Liver (tissue), 9 donors: ENCODE results near the gene RIC1. TPM values are rescaled to one million over a fixed set of nuclear protein-coding genes. Genes with fewer than 3 reads are reported as not detected.

Experiments used
- DNase-seq: peaks from one replicate; pipeline ENCODE4 v3.0.0-alpha.2; 2017; ENCODE audit warnings: low spot score
- H3K27ac ChIP-seq, 2 donors: one replicate each; pipeline ENCODE4 v1.7.0; 2013; ENCODE audit warnings: inconsistent platforms in 2 of 2, low read length in 2 of 2, control low read depth in 1 of 2, low read depth in 1 of 2, mild to moderate bottlenecking in 1 of 2
- H3K27me3 ChIP-seq, 4 donors: one replicate each; pipeline versions ENCODE4 v1.6.1 to v1.7.0; 2013; ENCODE audit warnings: low read length in 3 of 4, inconsistent platforms in 1 of 4, mild to moderate bottlenecking in 1 of 4, moderate library complexity in 1 of 4; ENCODE audit not compliant: control insufficient read depth in 4 of 4, insufficient read depth in 4 of 4
- H3K36me3 ChIP-seq, 4 donors: one replicate each; pipeline versions ENCODE4 v1.6.1 to v1.7.0; 2013; ENCODE audit warnings: low read length in 3 of 4, mild to moderate bottlenecking in 3 of 4, low read depth in 1 of 4, moderate library complexity in 1 of 4; ENCODE audit not compliant: control insufficient read depth in 4 of 4, insufficient read depth in 3 of 4
- H3K4me1 ChIP-seq, 4 donors: one replicate each; pipeline versions ENCODE4 v1.6.1 to v1.7.0; 2013; ENCODE audit warnings: low read length in 3 of 4, mild to moderate bottlenecking in 3 of 4, moderate library complexity in 1 of 4; ENCODE audit not compliant: control insufficient read depth in 4 of 4, insufficient read depth in 4 of 4
- H3K4me3 ChIP-seq, 3 donors: one replicate each; pipeline versions ENCODE4 v1.6.1 to v1.7.0; 2013; ENCODE audit warnings: low read length in 3 of 3, control low read depth in 1 of 3, low read depth in 1 of 3, mild to moderate bottlenecking in 1 of 3
- H3K9ac ChIP-seq, 2 donors: one replicate each; pipeline ENCODE4 v1.7.0; 2013; ENCODE audit warnings: low read length in 2 of 2, mild to moderate bottlenecking in 2 of 2, moderate library complexity in 2 of 2, control low read depth in 1 of 2, low read depth in 1 of 2
- H3K9me3 ChIP-seq, 4 donors: one replicate each; pipeline versions ENCODE4 v1.6.1 to v1.7.0; 2013; ENCODE audit warnings: low read length in 3 of 4; ENCODE audit not compliant: control insufficient read depth in 4 of 4
- ATF3 ChIP-seq: IDR thresholded peaks from 2 replicates; pipeline ENCODE4 v1.6.1; 2016; ENCODE audit warnings: antibody characterized with exemption
- CTCF ChIP-seq: fragments of 150-350 bp; IDR thresholded peaks from 2 replicates; pipeline ENCODE4 v1.5.1; 2017; ENCODE audit warnings: improper control_type of control experiment, low read depth, low read length; ENCODE audit not compliant: missing input control
- EGR1 ChIP-seq, 2 donors: IDR thresholded peaks; 2 replicates each; pipeline ENCODE4 v1.6.1; 2016 to 2018; ENCODE audit warnings: antibody characterized with exemption in 2 of 2, low read depth in 2 of 2
- FOXA1 ChIP-seq: IDR thresholded peaks from 2 replicates; pipeline ENCODE4 v1.6.1; 2016; ENCODE audit warnings: antibody characterized with exemption
- FOXA2 ChIP-seq: IDR thresholded peaks from 2 replicates; pipeline ENCODE4 v1.6.1; 2016; ENCODE audit warnings: antibody characterized with exemption
- GABPA ChIP-seq, 2 donors: IDR thresholded peaks in 1 of 2; conservative IDR thresholded peaks in 1 of 2; 2 replicates each; pipeline ENCODE4 v1.6.1; 2016; ENCODE audit warnings: antibody characterized with exemption in 2 of 2, mild to moderate bottlenecking in 1 of 2, moderate library complexity in 1 of 2
- HNF4A ChIP-seq, 2 donors: conservative IDR thresholded peaks; 2 replicates each; pipeline ENCODE4 v1.6.1; 2016; ENCODE audit warnings: antibody characterized with exemption in 2 of 2, mild to moderate bottlenecking in 2 of 2
- JUND ChIP-seq, 2 donors: IDR thresholded peaks; 2 replicates each; pipeline ENCODE4 v1.6.1; 2016; ENCODE audit warnings: antibody characterized with exemption in 2 of 2
- NR2F2 ChIP-seq: IDR thresholded peaks from 2 replicates; pipeline ENCODE4 v1.6.1; 2016; ENCODE audit warnings: antibody characterized with exemption
- RAD21 ChIP-seq, 2 donors: IDR thresholded peaks; 2 replicates each; pipeline ENCODE4 v1.6.1; 2016; ENCODE audit warnings: antibody characterized with exemption in 2 of 2, mild to moderate bottlenecking in 2 of 2
- RXRA ChIP-seq, 2 donors: IDR thresholded peaks; 2 replicates each; pipeline ENCODE4 v1.6.1; 2017 to 2018; ENCODE audit warnings: antibody characterized with exemption in 2 of 2, mild to moderate bottlenecking in 1 of 2
- SP1 ChIP-seq: IDR thresholded peaks from 2 replicates; pipeline ENCODE4 v1.6.1; 2018; ENCODE audit warnings: antibody characterized with exemption, mild to moderate bottlenecking
- TAF1 ChIP-seq: conservative IDR thresholded peaks from 2 replicates; pipeline ENCODE4 v1.6.1; 2016; ENCODE audit warnings: antibody characterized with exemption, mild to moderate bottlenecking
- YY1 ChIP-seq: IDR thresholded peaks from 2 replicates; pipeline ENCODE4 v1.6.1; 2016; ENCODE audit warnings: antibody characterized with exemption, mild to moderate bottlenecking
- WGBS: extraction: QIAGEN DNeasy Blood & Tissue Kit; methylation state at CpG from one replicate; pipeline ENCODE4 v1.1.7; 2013; 5-methylcytosine and 5-hydroxymethylcytosine counted together
- polyA plus RNA-seq, 2 donors: library from polyadenylated mRNA; stranded (reverse) in 1 of 2; unstranded in 1 of 2; fragments of 200-250 nt in 1 of 2; fragments of >200 nt in 1 of 2; fragmentation: Nextera tagmentation in 1 of 2; extraction: Ambion mirVana in 1 of 2; gene quantifications; one replicate each; pipeline versions ENCODE4 v1.2.1 to v1.2.3, GENCODE V29; 2013 to 2015
- total RNA-seq, 2 donors: library from RNA; depleted of rRNA; stranded (reverse); fragments of >200 nt; gene quantifications; one replicate each; pipeline ENCODE4 v1.2.3, GENCODE V29; 2014
- donor health status: healthy.
- donor health status: healthy.
- donor health status: healthy.
- donor health status: healthy.
- donor health status: healthy.

Gene RIC1
- total and polyA plus RNA-seq, 4 donors: 4.1 to 25.8 (median 9.8) TPM

- Histone ChIP-seq H3K9ac (no peak overlapping the region), H3K4me1 (no peaks in the 10 kb centered on the region), H3K4me3 (no peak overlapping the region), H3K27ac (no peak overlapping the region), H3K36me3 (peaks cover 5 to 46% (median 31%) of the 10 kb centered on the region in 4 donors), H3K9me3 (no peaks in the 10 kb centered on the region), H3K27me3 (no peaks in the 10 kb centered on the region)
- TF ChIP-seq CTCF (no peak), NR2F2 (no peak), FOXA1 (no peak)
- 91% methylated on average over 1 of the region's 1 CpG for WGBS
- no peak for DNase-seq
These were observed 131.4 kb downstream of the RIC1 start for GRCh38 chr9:5760338-5760737.

- peaks cover 8 to 57% (median 36%) of the 10 kb centered on the region in 4 donors for H3K36me3 ChIP-seq
- TF ChIP-seq GABPA (IDR thresholded peaks at IDR 0.05 in 1 of 2, conservative IDR thresholded peaks at IDR 0.05 in 1 of 2): no peak
- no peak for TF ChIP-seq FOXA2
- TF ChIP-seq TAF1: no peak
- TF ChIP-seq EGR1 (IDR thresholded peaks at IDR 0.05; ENCODE audit: low read depth in 2 of 2): no peak
These were observed 133.5 kb downstream of the RIC1 start for GRCh38 chr9:5762421-5762820.

GRCh38 chr9:5764130-5764868 is 135.4 kb downstream of the RIC1 start:
- H3K9me3 ChIP-seq: no peaks in the 10 kb centered on the region
- no peak overlapping the region for H3K27ac ChIP-seq
- no peak for DNase-seq
- H3K36me3 ChIP-seq: peaks cover 11 to 55% (median 42%) of the 10 kb centered on the region in 4 donors
- no peak overlapping the region for H3K9ac ChIP-seq
- H3K4me1 ChIP-seq: no peaks in the 10 kb centered on the region
- 97% methylated on average over 1 of the region's 1 CpG for WGBS
- H3K27me3 ChIP-seq: no peaks in the 10 kb centered on the region
- TF ChIP-seq NR2F2 (no peak), CTCF (no peak), RAD21 (IDR thresholded peaks at IDR 0.05) (no peak), TAF1 (no peak), HNF4A (conservative IDR thresholded peaks at IDR 0.05) (no peak), GABPA (IDR thresholded peaks at IDR 0.05 in 1 of 2, conservative IDR thresholded peaks at IDR 0.05 in 1 of 2) (no peak), JUND (IDR thresholded peaks at IDR 0.05) (no peak), YY1 (no peak), SP1 (no peak), ATF3 (no peak), RXRA (IDR thresholded peaks at IDR 0.05) (no peak), FOXA1 (no peak), FOXA2 (no peak)
- no peak overlapping the region for H3K4me3 ChIP-seq

More at GRCh38 chr9:5762421-5762820, 133.5 kb downstream of the RIC1 start:
- 98% methylated on average over 4 of the region's 4 CpGs for WGBS
- DNase-seq: no peak
- H3K9ac ChIP-seq: no peak overlapping the region
- H3K4me1 ChIP-seq: no peaks in the 10 kb centered on the region
- no peaks in the 10 kb centered on the region for H3K27me3 ChIP-seq
- no peaks in the 10 kb centered on the region for H3K9me3 ChIP-seq
- no peak overlapping the region for H3K4me3 ChIP-seq
- H3K27ac ChIP-seq: no peak overlapping the region
